Measurements from ENCODE around the gene PTPRT.

PTPRT gene

GRCh38 chr20:42895020-42895419 is 294.7 kb downstream of the PTPRT start:
- ChIA-PET CTCF (no interaction called here), POLR2A (no interaction called here)
- no peak for DNase-seq (ENCODE audit: extremely low spot score)
- TF ChIP-seq NFRKB (IDR thresholded peaks at IDR 0.05) (no peak), FOXM1 (IDR thresholded peaks at IDR 0.05; ENCODE audit: borderline replicate concordance) (no peak), ELF4 (IDR thresholded peaks at IDR 0.05) (no peak), TARDBP (IDR thresholded peaks at IDR 0.05) (no peak), PKNOX1 (IDR thresholded peaks at IDR 0.05) (no peak), BHLHE40 (IDR thresholded peaks at IDR 0.05; ENCODE audit: borderline replicate concordance) (no peak), LEF1 (IDR thresholded peaks at IDR 0.05; ENCODE audit: borderline replicate concordance) (no peak), FOXK2 (IDR thresholded peaks at IDR 0.05) (no peak), FOXA1 (IDR thresholded peaks at IDR 0.05) (no peak), L3MBTL2 (conservative IDR thresholded peaks at IDR 0.05) (no peak), CTBP1 (IDR thresholded peaks at IDR 0.05; ENCODE audit: borderline replicate concordance) (no peak), SUZ12 (IDR thresholded peaks at IDR 0.05) (no peak), ZNF384 (IDR thresholded peaks at IDR 0.05) (no peak), ARNT (IDR thresholded peaks at IDR 0.05) (no peak)

- ChIA-PET CTCF (no interaction called here), POLR2A (no interaction called here)
- no peak for DNase-seq (ENCODE audit: extremely low spot score)
- no peak for TF ChIP-seq PKNOX1 (IDR thresholded peaks at IDR 0.05)
- TF ChIP-seq CTBP1 (IDR thresholded peaks at IDR 0.05; ENCODE audit: borderline replicate concordance), result no peak
- no peak for TF ChIP-seq TARDBP (IDR thresholded peaks at IDR 0.05)
- no peak for TF ChIP-seq ARNT (IDR thresholded peaks at IDR 0.05)
- no peak for TF ChIP-seq L3MBTL2 (conservative IDR thresholded peaks at IDR 0.05)
- TF ChIP-seq SUZ12 (IDR thresholded peaks at IDR 0.05), result no peak
- TF ChIP-seq ELF4 (IDR thresholded peaks at IDR 0.05), result no peak
- TF ChIP-seq FOXA1 (IDR thresholded peaks at IDR 0.05), result no peak
- TF ChIP-seq SP1 (IDR thresholded peaks at IDR 0.05), result no peak
- no peak for TF ChIP-seq HDGF (IDR thresholded peaks at IDR 0.05; ENCODE audit: borderline replicate concordance)
- no peak for TF ChIP-seq BHLHE40 (IDR thresholded peaks at IDR 0.05; ENCODE audit: borderline replicate concordance)
- no peak for TF ChIP-seq LEF1 (IDR thresholded peaks at IDR 0.05; ENCODE audit: borderline replicate concordance)
- no peak for TF ChIP-seq FOXK2 (IDR thresholded peaks at IDR 0.05)
- TF ChIP-seq NFRKB (IDR thresholded peaks at IDR 0.05), result no peak
- TF ChIP-seq ZNF384 (IDR thresholded peaks at IDR 0.05), result no peak
- no peak for TF ChIP-seq FOXM1 (IDR thresholded peaks at IDR 0.05; ENCODE audit: borderline replicate concordance)
These were observed 295.2 kb downstream of the PTPRT start for GRCh38 chr20:42894483-42894882.

- ChIA-PET POLR2A (no interaction called here), CTCF (no interaction called here)
- TF ChIP-seq SP1 (IDR thresholded peaks at IDR 0.05) (no peak), ELF4 (IDR thresholded peaks at IDR 0.05) (no peak), SUZ12 (IDR thresholded peaks at IDR 0.05) (no peak), NFRKB (IDR thresholded peaks at IDR 0.05) (no peak), FOXK2 (IDR thresholded peaks at IDR 0.05) (no peak), PKNOX1 (IDR thresholded peaks at IDR 0.05) (no peak), ZNF384 (IDR thresholded peaks at IDR 0.05) (no peak), CTBP1 (IDR thresholded peaks at IDR 0.05; ENCODE audit: borderline replicate concordance) (no peak), L3MBTL2 (conservative IDR thresholded peaks at IDR 0.05) (no peak), HDGF (IDR thresholded peaks at IDR 0.05; ENCODE audit: borderline replicate concordance) (no peak)
- DNase-seq (ENCODE audit: extremely low spot score), result no peak
These were observed 300.2 kb downstream of the PTPRT start for GRCh38 chr20:42889517-42889916.

GRCh38 chr20:42887281-42887680 is 302.4 kb downstream of the PTPRT start:
- no peak for DNase-seq (ENCODE audit: extremely low spot score)
- CTCF ChIA-PET, result no interaction called here
- POLR2A ChIA-PET, result no interaction called here
- no peak for TF ChIP-seq FOXM1 (IDR thresholded peaks at IDR 0.05; ENCODE audit: borderline replicate concordance)
- no peak for TF ChIP-seq L3MBTL2 (conservative IDR thresholded peaks at IDR 0.05)
- no peak for TF ChIP-seq ARNT (IDR thresholded peaks at IDR 0.05)
- no peak for TF ChIP-seq SUZ12 (IDR thresholded peaks at IDR 0.05)
- no peak for TF ChIP-seq LEF1 (IDR thresholded peaks at IDR 0.05; ENCODE audit: borderline replicate concordance)
- TF ChIP-seq NFRKB (IDR thresholded peaks at IDR 0.05), result no peak
- TF ChIP-seq PKNOX1 (IDR thresholded peaks at IDR 0.05), result no peak
- no peak for TF ChIP-seq FOXK2 (IDR thresholded peaks at IDR 0.05)
- TF ChIP-seq HDGF (IDR thresholded peaks at IDR 0.05; ENCODE audit: borderline replicate concordance), result no peak
- no peak for TF ChIP-seq CTBP1 (IDR thresholded peaks at IDR 0.05; ENCODE audit: borderline replicate concordance)
- no peak for TF ChIP-seq TARDBP (IDR thresholded peaks at IDR 0.05)
- TF ChIP-seq BHLHE40 (IDR thresholded peaks at IDR 0.05; ENCODE audit: borderline replicate concordance), result no peak
- TF ChIP-seq ELF4 (IDR thresholded peaks at IDR 0.05), result no peak
- no peak for TF ChIP-seq SP1 (IDR thresholded peaks at IDR 0.05)
- no peak for TF ChIP-seq FOXA1 (IDR thresholded peaks at IDR 0.05)
- TF ChIP-seq ZNF384 (IDR thresholded peaks at IDR 0.05), result no peak

- POLR2A ChIA-PET, result no interaction called here
- DNase-seq (ENCODE audit: extremely low spot score), result no peak
These were observed 302.9 kb downstream of the PTPRT start for GRCh38 chr20:42886801-42887200.

More at GRCh38 chr20:42886801-42887200, 302.9 kb downstream of the PTPRT start:
- CTCF ChIA-PET, result no interaction called here
- TF ChIP-seq SUZ12 (IDR thresholded peaks at IDR 0.05), result no peak
- no peak for TF ChIP-seq NFRKB (IDR thresholded peaks at IDR 0.05)
- TF ChIP-seq ARNT (IDR thresholded peaks at IDR 0.05), result no peak
- no peak for TF ChIP-seq TARDBP (IDR thresholded peaks at IDR 0.05)
- no peak for TF ChIP-seq FOXM1 (IDR thresholded peaks at IDR 0.05; ENCODE audit: borderline replicate concordance)
- no peak for TF ChIP-seq FOXA1 (IDR thresholded peaks at IDR 0.05)
- TF ChIP-seq SP1 (IDR thresholded peaks at IDR 0.05), result no peak
- no peak for TF ChIP-seq CTBP1 (IDR thresholded peaks at IDR 0.05; ENCODE audit: borderline replicate concordance)
- TF ChIP-seq ZNF384 (IDR thresholded peaks at IDR 0.05), result no peak
- no peak for TF ChIP-seq FOXK2 (IDR thresholded peaks at IDR 0.05)
- no peak for TF ChIP-seq PKNOX1 (IDR thresholded peaks at IDR 0.05)
- no peak for TF ChIP-seq BHLHE40 (IDR thresholded peaks at IDR 0.05; ENCODE audit: borderline replicate concordance)
- no peak for TF ChIP-seq LEF1 (IDR thresholded peaks at IDR 0.05; ENCODE audit: borderline replicate concordance)
